GM12892 (cell line): ENCODE results near the gene KIAA1671.

Experiments used
- POLR2A ChIP-seq: IDR thresholded peaks from 2 replicates; pipeline ENCODE4 v1.6.1; 2011; ENCODE audit warnings: low read depth, low read length, control low read depth
- TAF1 ChIP-seq: IDR thresholded peaks from 2 replicates; pipeline ENCODE4 v1.6.1; 2011; ENCODE audit warnings: low read depth, mild to moderate bottlenecking, control low read depth, low read length, borderline replicate concordance

- TF ChIP-seq TAF1 (no peak), POLR2A (no peak)
These were observed 128.3 kb downstream of the KIAA1671 start for GRCh38 chr22:25080855-25081254.
